ENCODE measurements around the gene PRR36.

The PRR36 gene

GRCh38 chr19:7912697-7913564, 38.7 kb upstream of the PRR36 start:
- DNase-seq, result no peak

- no peak for DNase-seq
These were observed 38.0 kb upstream of the PRR36 start for GRCh38 chr19:7912144-7912696.

- no peak for DNase-seq
These were observed 37.4 kb upstream of the PRR36 start for GRCh38 chr19:7911508-7912143.

GRCh38 chr19:7910321-7911161, 36.4 kb upstream of the PRR36 start:
- DNase-seq, result no peak

- DNase-seq, result no peak
These were observed 35.4 kb upstream of the PRR36 start for GRCh38 chr19:7909471-7910067.

GRCh38 chr19:7908742-7909461, 34.7 kb upstream of the PRR36 start:
- DNase-seq, result no peak

- no peak for DNase-seq
These were observed 34.0 kb upstream of the PRR36 start for GRCh38 chr19:7908078-7908699.

- DNase-seq, result no peak
These were observed 33.4 kb upstream of the PRR36 start for GRCh38 chr19:7907544-7907943.

GRCh38 chr19:7907122-7907521, 32.9 kb upstream of the PRR36 start:
- no peak for DNase-seq

- DNase-seq, result no peak
These were observed 31.7 kb upstream of the PRR36 start for GRCh38 chr19:7905859-7906258.

GRCh38 chr19:7905268-7905667, 31.1 kb upstream of the PRR36 start:
- no peak for DNase-seq

GRCh38 chr19:7904074-7905020, 30.2 kb upstream of the PRR36 start:
- DNase-seq, result no peak

GRCh38 chr19:7903244-7904073, 29.3 kb upstream of the PRR36 start, which contains the start of gene MAP2K7:
MAP2K7 (plus strand) TSS chr19:7903877; CDS start chr19:7903945, 68 bp downstream.
- DNase-seq, result peak; percentile 100

- no peak for DNase-seq
These were observed 28.6 kb upstream of the PRR36 start for GRCh38 chr19:7902796-7903243.

GRCh38 chr19:7901337-7901736, 27.1 kb upstream of the PRR36 start:
- DNase-seq, result no peak

GRCh38 chr19:7900931-7901330, 26.7 kb upstream of the PRR36 start:
- DNase-seq, result no peak

GRCh38 chr19:7900401-7900870, 26.2 kb upstream of the PRR36 start:
- DNase-seq, result no peak

- DNase-seq, result no peak
These were observed 25.7 kb upstream of the PRR36 start for GRCh38 chr19:7899751-7900378.

- no peak for DNase-seq
These were observed 24.8 kb upstream of the PRR36 start for GRCh38 chr19:7898967-7899366.

All from activated CD4-positive, alpha-beta T cell treated with anti-CD3 and anti-CD28 coated beads for 1 hour (primary cell).